ENCODE measurements around the gene SYT5. TPM values are rescaled to one million over a fixed set of nuclear protein-coding genes. Genes with fewer than 3 reads are reported as not detected.

Gene SYT5
- total and polyA plus RNA-seq, 2 of the 8 experiments (the other 6 are each of a cell fraction or from before 2014, with no cell fraction given) = 0.35 to 0.67 TPM

- Histone ChIP-seq H3K14ac (ENCODE audit: insufficient read length) (no peak overlapping the region), H3K4me2 (ENCODE audit: insufficient read depth in 1 of 2, low read depth in 2 of 2, low read length in 2 of 2) (no peak overlapping the region), H4K91ac (replicated peaks; ENCODE audit: insufficient read length, low read length) (no peak overlapping the region), H4K20me1 (replicated peaks in 1 of 2; ENCODE audit: control insufficient read depth in 1 of 2, insufficient read depth in 2 of 2, low read length in 2 of 2) (no peaks in the 10 kb centered on the region), H4K8ac (ENCODE audit: extremely low read depth, insufficient read depth, low read length) (no peak overlapping the region), H2BK120ac (replicated peaks; ENCODE audit: low read depth, low read length) (no peak overlapping the region), H3K18ac (ENCODE audit: extremely low read depth, low read length) (no peak overlapping the region), H2BK20ac (ENCODE audit: low read length) (no peak overlapping the region), H3K36me3 (ENCODE audit: control insufficient read depth in 2 of 4, insufficient read depth in 4 of 4, low read length in 3 of 4) (no peaks in the 10 kb centered on the region), H3K23ac (ENCODE audit: insufficient read length) (no peak overlapping the region), H3K79me1 (ENCODE audit: low read depth, low read length) (no peaks in the 10 kb centered on the region), H3K9me3 (ENCODE audit: insufficient read depth in 2 of 2, low read depth in 1 of 2, low read length in 1 of 2) (no peaks in the 10 kb centered on the region), H3K4me1 (replicated peaks in 1 of 4; ENCODE audit: control insufficient read depth in 3 of 4, insufficient read depth in 4 of 4, low read length in 3 of 4) (no peaks in the 10 kb centered on the region), H3K56ac (replicated peaks; ENCODE audit: insufficient read length, low read depth, low read length) (no peak overlapping the region), H2AFZ (ENCODE audit: low read length) (no peak overlapping the region), H3K23me2 (ENCODE audit: low read depth, low read length) (no peaks in the 10 kb centered on the region), H3K4ac (replicated peaks; ENCODE audit: insufficient read length, low read depth, low read length) (no peak overlapping the region), H4K5ac (ENCODE audit: insufficient read length, low read depth, low read length) (no peak overlapping the region), H3K4me3 (ENCODE audit: extremely low read depth in 1 of 4, insufficient read depth in 2 of 4, low read depth in 3 of 4, low read length in 4 of 4) (no peak overlapping the region), H3K79me2 (ENCODE audit: control insufficient read depth in 1 of 2, insufficient read depth in 2 of 2, low read length in 2 of 2) (no peaks in the 10 kb centered on the region), H2BK12ac (ENCODE audit: low read depth, low read length) (no peak overlapping the region), H3K27me3 (replicated peaks in 1 of 4; ENCODE audit: control insufficient read depth in 3 of 4, extremely low read depth in 1 of 4, insufficient read depth in 3 of 4, low read length in 3 of 4) (peaks cover 0 to 4% (median 0%) of the 10 kb centered on the region in 4 experiments; a peak in 1 of 7 replicates), H2BK15ac (ENCODE audit: low read length) (no peak overlapping the region), H3K9ac (replicated peaks in 1 of 4; ENCODE audit: extremely low read depth in 1 of 4, low read depth in 3 of 4, low read length in 3 of 4) (no peak overlapping the region), H3K27ac (ENCODE audit: low read depth, low read length) (no peak overlapping the region), H2BK5ac (ENCODE audit: low read depth, low read length) (peak overlapping the region; percentile 60; the same call in 1 of the 2 replicates), H2AK5ac (ENCODE audit: low read depth, low read length) (no peak overlapping the region)
- ChIA-PET POLR2A (ENCODE audit: partially characterized antibody) (interaction anchor here (0.7 to 1.2 kb wide), 2 partner anchors 11 to 200 kb away, joined by 3 read pairs; no protein-coding TSS in a partner anchor), CTCF (ENCODE audit: partially characterized antibody) (interaction anchor here (0.6 kb wide), 1 partner anchor 138 kb away, joined by 3 read pairs; no protein-coding TSS in a partner anchor)
- no peak for TF ChIP-seq KDM1A (IDR thresholded peaks at IDR 0.05; ENCODE audit: borderline replicate concordance, low read length)
- no peak for TF ChIP-seq CEBPB (IDR thresholded peaks at IDR 0.05; ENCODE audit: low read depth, low read length)
- TF ChIP-seq CTBP2 (IDR thresholded peaks at IDR 0.05; ENCODE audit: borderline replicate concordance, insufficient read depth, insufficient read length, low read length) = no peak
- TF ChIP-seq CBX5 (IDR thresholded peaks at IDR 0.05; ENCODE audit: low read depth, low read length) = no peak
- no peak for TF ChIP-seq KDM4A (IDR thresholded peaks at IDR 0.05; ENCODE audit: low read depth, low read length, severe bottlenecking)
- no peak for TF ChIP-seq HDAC6 (IDR thresholded peaks at IDR 0.05; ENCODE audit: low read depth, low read length)
- no peak for TF ChIP-seq RAD21 (IDR thresholded peaks at IDR 0.05 in 1 of 2, conservative IDR thresholded peaks at IDR 0.05 in 1 of 2; ENCODE audit: low read depth in 2 of 2, low read length in 2 of 2)
- TF ChIP-seq GABPA (IDR thresholded peaks at IDR 0.05; ENCODE audit: borderline replicate concordance, insufficient read depth, low read length) = no peak
- no peak for TF ChIP-seq SP1 (IDR thresholded peaks at IDR 0.05; ENCODE audit: low read depth, low read length)
- WGBS, 2 experiments (ENCODE audit: extremely low coverage in 1 of 2, insufficient coverage in 1 of 2, insufficient read length in 1 of 2, insufficient replicate concordance in 2 of 2, low coverage in 1 of 2, low lambda C conversion rate in 2 of 2, missing lambda C conversion rate in 1 of 2) = 81% methylated on average over 15 of the region's 15 CpGs; no CpG with 5 or more reads in 1 of the 2 experiments
- DNase-seq (ENCODE audit: low read depth in 1 of 2, low spot score in 2 of 2) (peak in 1 of 2 experiments; percentile 29), FAIRE-seq (no peak)
Observed at GRCh38 chr19:55189403-55189835, 9.3 kb upstream of the SYT5 start.

Measured in H1 (cell line).